Measurements from ENCODE around the gene CGB1. TPM values are rescaled to one million over a fixed set of nuclear protein-coding genes. Genes with fewer than 3 reads are reported as not detected.

CGB1 gene
- total RNA-seq, 4 donors from 2014 or later = not detected

- DNase-seq = no peak
- H3K36me3 ChIP-seq = no peaks in the 10 kb centered on the region
- H3K27ac ChIP-seq = no peak overlapping the region
- intact Hi-C loops (cut with DNase I) = no loop called here
- peaks cover 11% of the 10 kb centered on the region for H3K27me3 ChIP-seq
- peaks cover 4 to 11% of the 10 kb centered on the region in 2 donors for H3K4me1 ChIP-seq
- H3K9me3 ChIP-seq = no peaks in the 10 kb centered on the region
- WGBS, 2 donors = 60 to 68% methylated on average over 23 of the region's 23 CpGs
- H3K4me3 ChIP-seq (replicated peaks in 1 of 3) = no peak overlapping the region
- no peak for TF ChIP-seq CTCF (IDR thresholded peaks at IDR 0.05)
- TF ChIP-seq POLR2A (IDR thresholded peaks at IDR 0.05) = no peak
Observed at GRCh38 chr19:49073514-49074378, 37.1 kb upstream of the CGB1 start.

GRCh38 chr19:49071860-49072547, 35.3 kb upstream of the CGB1 start:
- Histone ChIP-seq H3K27ac (no peak overlapping the region), H3K27me3 (peaks cover 11% of the 10 kb centered on the region), H3K9me3 (no peaks in the 10 kb centered on the region), H3K4me3 (replicated peaks in 1 of 3) (no peak overlapping the region), H3K4me1 (peaks cover 4 to 11% of the 10 kb centered on the region in 2 donors), H3K36me3 (no peaks in the 10 kb centered on the region)
- intact Hi-C loops (cut with DNase I) = no loop called here
- DNase-seq = no peak
- WGBS, 2 donors = 3 to 10% methylated on average over 4 to 58 of the region's 93 CpGs
- TF ChIP-seq CTCF (IDR thresholded peaks at IDR 0.05) (no peak), POLR2A (IDR thresholded peaks at IDR 0.05) (no peak)

GRCh38 chr19:49070416-49070815, 33.7 kb upstream of the CGB1 start:
- no peaks in the 10 kb centered on the region for H3K36me3 ChIP-seq
- H3K27ac ChIP-seq = no peak overlapping the region
- H3K27me3 ChIP-seq = peaks cover 11% of the 10 kb centered on the region
- H3K4me3 ChIP-seq (replicated peaks in 1 of 3) = no peak overlapping the region
- TF ChIP-seq POLR2A (IDR thresholded peaks at IDR 0.05) (no peak), CTCF (IDR thresholded peaks at IDR 0.05) (no peak)
- DNase-seq = no peak
- 93 to 95% methylated on average over 18 to 21 of the region's 21 CpGs for WGBS, 2 donors
- intact Hi-C loops (cut with DNase I) = no loop called here
- H3K4me1 ChIP-seq = peaks cover 4 to 11% of the 10 kb centered on the region in 2 donors
- H3K9me3 ChIP-seq = no peaks in the 10 kb centered on the region

DNA sequence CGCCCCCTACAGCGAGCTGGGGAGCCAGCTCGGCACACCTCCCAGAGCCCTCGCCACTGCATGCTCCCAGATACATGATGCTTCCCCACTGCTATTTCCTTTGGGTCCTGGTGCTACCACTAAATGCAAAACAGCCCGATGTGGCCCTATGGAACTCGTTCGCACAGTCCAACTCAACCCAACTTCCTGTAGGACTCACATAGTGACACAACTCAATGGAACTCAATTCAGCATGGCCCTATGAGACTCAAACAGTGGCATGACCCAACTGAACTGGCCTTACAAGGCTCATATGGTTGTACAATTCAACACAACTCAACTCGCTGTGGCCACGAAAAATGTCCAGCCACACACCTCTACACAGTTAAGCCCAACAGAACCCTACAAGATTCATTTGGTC, 32.3 kb upstream of the CGB1 start:
- no peaks in the 10 kb centered on the region for H3K36me3 ChIP-seq
- DNase-seq = no peak
- H3K4me3 ChIP-seq (replicated peaks in 1 of 3) = no peak overlapping the region
- intact Hi-C loops (cut with DNase I) = no loop called here
- no peak overlapping the region for H3K27ac ChIP-seq
- H3K9me3 ChIP-seq = no peaks in the 10 kb centered on the region
- no peak for TF ChIP-seq CTCF (IDR thresholded peaks at IDR 0.05)
- no peak for TF ChIP-seq POLR2A (IDR thresholded peaks at IDR 0.05)
- peaks cover 11% of the 10 kb centered on the region for H3K27me3 ChIP-seq
- peaks cover 0 to 16% of the 10 kb centered on the region in 2 donors for H3K4me1 ChIP-seq
- 91 to 95% methylated on average over 9 of the region's 9 CpGs for WGBS, 2 donors

- intact Hi-C loops (cut with DNase I) = no loop called here
- peaks cover 11% of the 10 kb centered on the region for H3K27me3 ChIP-seq
- H3K4me3 ChIP-seq (replicated peaks in 1 of 3) = no peak overlapping the region
- no peaks in the 10 kb centered on the region for H3K36me3 ChIP-seq
- no peak overlapping the region for H3K27ac ChIP-seq
- no peaks in the 10 kb centered on the region for H3K9me3 ChIP-seq
- TF ChIP-seq POLR2A (IDR thresholded peaks at IDR 0.05) (no peak), CTCF (IDR thresholded peaks at IDR 0.05) (no peak)
- peaks cover 0 to 16% of the 10 kb centered on the region in 2 donors for H3K4me1 ChIP-seq
- WGBS, 2 donors = 50 to 61% methylated on average over 3 of the region's 3 CpGs
- DNase-seq = no peak
Observed at GRCh38 chr19:49067554-49067953, 30.9 kb upstream of the CGB1 start.

Data from thyroid gland (tissue), 4 donors.